ENCODE results near the gene GJB3. TPM values are rescaled to one million over a fixed set of nuclear protein-coding genes. Genes with fewer than 3 reads are reported as not detected.
"Not testable (repeated sequence)": the region's sequence is repeated elsewhere in the genome, so short reads cannot be mapped to it uniquely, and the experiment has no call there.

GJB3 gene
- 133 to 176 TPM (median 163 TPM) in 3 replicates for polyA plus RNA-seq
- polyA plus RNA-seq (2011; ENCODE audit: low read depth) = 134 TPM
- 117 and 171 TPM in 2 replicates for polyA plus RNA-seq (2011; cell fraction: cytosol; rRNA removed)
- 99.3 and 146 TPM in 2 replicates for polyA plus RNA-seq (2011; cell fraction: nucleus; rRNA removed)
- polyA plus RNA-seq (2012; ENCODE audit: low replicate concordance) = 162 and 186 TPM in 2 replicates
- 148 to 240 TPM (median 157 TPM) in 3 replicates for polyA minus RNA-seq
- polyA minus RNA-seq (2011; cell fraction: cytosol; rRNA and poly(A)+ RNA removed) = 182 TPM
- 86.3 and 93.4 TPM in 2 replicates for polyA minus RNA-seq (2011; cell fraction: nucleus; rRNA and poly(A)+ RNA removed)

- H4K20me1 ChIP-seq (ENCODE audit: control insufficient read depth, extremely low read depth, insufficient read depth, low read length) = peaks cover 10% of the 10 kb centered on the region
- H3K4me1 ChIP-seq (ENCODE audit: control insufficient read depth, extremely low read depth, insufficient read depth, low read length) = peaks cover 71% of the 10 kb centered on the region
- peak within 1 kb of the TSS; percentile 96 for H3K9ac ChIP-seq (ENCODE audit: control insufficient read depth, extremely low read depth, insufficient read depth, low read length)
- peaks cover 52% of the 10 kb centered on the region for H3K79me2 ChIP-seq (ENCODE audit: control insufficient read depth, insufficient read depth, low read length)
- DNase-seq (ENCODE audit: low read depth, low spot score) = no peak
- peak within 1 kb of the TSS; percentile 69 to 93 (median 93) for H3K4me3 ChIP-seq (ENCODE audit: control insufficient read depth in 2 of 3, extremely low read depth in 1 of 3, insufficient read depth in 2 of 3, low read depth in 1 of 3, low read length in 3 of 3)
- peaks cover 11 to 20% of the 10 kb centered on the region in 2 experiments for H3K36me3 ChIP-seq (ENCODE audit: control insufficient read depth in 2 of 2, extremely low read depth in 1 of 2, insufficient read depth in 2 of 2, low read length in 2 of 2)
- H3K9me1 ChIP-seq (ENCODE audit: control insufficient read depth, extremely low read depth, insufficient read depth, low read length) = peaks cover 2% of the 10 kb centered on the region
- peak within 1 kb of the TSS; percentile 94 for H3K27ac ChIP-seq (ENCODE audit: control insufficient read depth, insufficient read depth, low read length)
- dilution Hi-C loops (cut with MboI; ENCODE audit: extremely low pct_ligation_motif_present, low sequenced_read_pairs) = no loop called here
- no peak within 1 kb of the TSS for H2AFZ ChIP-seq (ENCODE audit: control insufficient read depth, low read length)
- FAIRE-seq = peak; percentile 77
- TF ChIP-seq CTCF (optimal IDR thresholded peaks at IDR 0.05 in 1 of 3, IDR thresholded peaks at IDR 0.05 in 1 of 3, conservative IDR thresholded peaks at IDR 0.05 in 1 of 3; ENCODE audit: extremely low read depth in 1 of 3, insufficient read depth in 2 of 3, low read length in 3 of 3) (no peak), EZH2 (IDR thresholded peaks at IDR 0.05; ENCODE audit: low read length) (no peak)
- H3K27me3 ChIP-seq (ENCODE audit: control insufficient read depth, extremely low read depth, insufficient read depth, low read length) = no peaks in the 10 kb centered on the region
- no peaks in the 10 kb centered on the region for H3K9me3 ChIP-seq (ENCODE audit: control insufficient read depth, low read depth, low read length)
- peak within 1 kb of the TSS; percentile 90 for H3K4me2 ChIP-seq (ENCODE audit: control insufficient read depth, extremely low read depth, insufficient read depth, low read depth, low read length)
Observed at GRCh38 chr1:34781071-34781843, at the start of gene GJB3. Gene GJB3, plus strand, starts transcription at chr1:34781214. Its CDS starts 3,549 bp downstream, at chr1:34784763.

- H3K27ac ChIP-seq (ENCODE audit: control insufficient read depth, insufficient read depth, low read length); H3K36me3 ChIP-seq (ENCODE audit: control insufficient read depth in 2 of 2, extremely low read depth in 1 of 2, insufficient read depth in 2 of 2, low read length in 2 of 2); H3K4me2 ChIP-seq (ENCODE audit: control insufficient read depth, extremely low read depth, insufficient read depth, low read depth, low read length); H3K9ac ChIP-seq (ENCODE audit: control insufficient read depth, extremely low read depth, insufficient read depth, low read length); H3K27me3 ChIP-seq (ENCODE audit: control insufficient read depth, extremely low read depth, insufficient read depth, low read length); DNase-seq (ENCODE audit: low read depth, low spot score); H4K20me1 ChIP-seq (ENCODE audit: control insufficient read depth, extremely low read depth, insufficient read depth, low read length); H3K79me2 ChIP-seq (ENCODE audit: control insufficient read depth, insufficient read depth, low read length); FAIRE-seq; H2AFZ ChIP-seq (ENCODE audit: control insufficient read depth, low read length); H3K4me3 ChIP-seq (ENCODE audit: control insufficient read depth in 2 of 3, extremely low read depth in 1 of 3, insufficient read depth in 2 of 3, low read depth in 1 of 3, low read length in 3 of 3); H3K9me3 ChIP-seq (ENCODE audit: control insufficient read depth, low read depth, low read length); H3K4me1 ChIP-seq (ENCODE audit: control insufficient read depth, extremely low read depth, insufficient read depth, low read length); H3K9me1 ChIP-seq (ENCODE audit: control insufficient read depth, extremely low read depth, insufficient read depth, low read length); dilution Hi-C loops (cut with MboI; ENCODE audit: extremely low pct_ligation_motif_present, low sequenced_read_pairs): not testable (repeated sequence)
Observed at GRCh38 chr1:34732831-34733230, 48.2 kb upstream of the GJB3 start.

All from keratinocyte (primary cell).